ENCODE results near the gene GTPBP8.

DNA sequence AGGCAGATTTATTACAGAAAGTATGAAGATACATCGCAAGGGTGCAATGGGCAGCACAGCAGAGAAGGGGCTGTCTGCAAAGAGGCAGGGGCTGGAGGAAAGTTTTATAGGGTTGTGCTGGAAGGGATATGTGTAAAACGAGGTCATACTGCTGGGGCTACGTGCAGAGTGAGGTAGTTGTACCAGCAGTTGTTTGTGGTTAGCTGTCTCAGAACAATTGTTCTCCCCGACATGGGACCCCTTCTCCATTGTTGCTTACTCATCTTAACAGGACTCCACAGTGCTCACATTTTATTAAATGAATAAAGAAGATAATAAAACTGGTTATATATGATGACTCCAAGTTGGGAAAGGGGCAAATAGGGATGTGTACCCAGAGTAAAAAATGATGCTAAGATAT lies 49.4 kb downstream of the GTPBP8 start:
- TF ChIP-seq MXI1 (IDR thresholded peaks at IDR 0.05; ENCODE audit: low read depth, low read length) (no peak), EP300 (IDR thresholded peaks at IDR 0.05; ENCODE audit: borderline replicate concordance in 1 of 2, control insufficient read depth in 1 of 2, low read depth in 2 of 2, low read length in 2 of 2) (no peak), JUNB (IDR thresholded peaks at IDR 0.05) (no peak), EZH2 (IDR thresholded peaks at IDR 0.05; ENCODE audit: borderline replicate concordance, control insufficient read depth, low read depth, low read length) (no peak), RAD21 (IDR thresholded peaks at IDR 0.05; ENCODE audit: insufficient read depth, low read depth, low read length) (no peak), HDGF (IDR thresholded peaks at IDR 0.05) (no peak), RFX5 (IDR thresholded peaks at IDR 0.05; ENCODE audit: low read depth, low read length) (no peak)
- TF ChIP-seq, protein P1, sequence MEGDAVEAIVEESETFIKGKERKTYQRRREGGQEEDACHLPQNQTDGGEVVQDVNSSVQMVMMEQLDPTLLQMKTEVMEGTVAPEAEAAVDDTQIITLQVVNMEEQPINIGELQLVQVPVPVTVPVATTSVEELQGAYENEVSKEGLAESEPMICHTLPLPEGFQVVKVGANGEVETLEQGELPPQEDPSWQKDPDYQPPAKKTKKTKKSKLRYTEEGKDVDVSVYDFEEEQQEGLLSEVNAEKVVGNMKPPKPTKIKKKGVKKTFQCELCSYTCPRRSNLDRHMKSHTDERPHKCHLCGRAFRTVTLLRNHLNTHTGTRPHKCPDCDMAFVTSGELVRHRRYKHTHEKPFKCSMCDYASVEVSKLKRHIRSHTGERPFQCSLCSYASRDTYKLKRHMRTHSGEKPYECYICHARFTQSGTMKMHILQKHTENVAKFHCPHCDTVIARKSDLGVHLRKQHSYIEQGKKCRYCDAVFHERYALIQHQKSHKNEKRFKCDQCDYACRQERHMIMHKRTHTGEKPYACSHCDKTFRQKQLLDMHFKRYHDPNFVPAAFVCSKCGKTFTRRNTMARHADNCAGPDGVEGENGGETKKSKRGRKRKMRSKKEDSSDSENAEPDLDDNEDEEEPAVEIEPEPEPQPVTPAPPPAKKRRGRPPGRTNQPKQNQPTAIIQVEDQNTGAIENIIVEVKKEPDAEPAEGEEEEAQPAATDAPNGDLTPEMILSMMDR (IDR thresholded peaks at IDR 0.05 in 2 of 3, conservative IDR thresholded peaks at IDR 0.05 in 1 of 3; ENCODE audit: control insufficient read depth in 2 of 3, extremely low read depth in 1 of 3, insufficient read depth in 1 of 3, low read depth in 3 of 3, low read length in 3 of 3), result no peak
- TF ChIP-seq, protein P2, sequence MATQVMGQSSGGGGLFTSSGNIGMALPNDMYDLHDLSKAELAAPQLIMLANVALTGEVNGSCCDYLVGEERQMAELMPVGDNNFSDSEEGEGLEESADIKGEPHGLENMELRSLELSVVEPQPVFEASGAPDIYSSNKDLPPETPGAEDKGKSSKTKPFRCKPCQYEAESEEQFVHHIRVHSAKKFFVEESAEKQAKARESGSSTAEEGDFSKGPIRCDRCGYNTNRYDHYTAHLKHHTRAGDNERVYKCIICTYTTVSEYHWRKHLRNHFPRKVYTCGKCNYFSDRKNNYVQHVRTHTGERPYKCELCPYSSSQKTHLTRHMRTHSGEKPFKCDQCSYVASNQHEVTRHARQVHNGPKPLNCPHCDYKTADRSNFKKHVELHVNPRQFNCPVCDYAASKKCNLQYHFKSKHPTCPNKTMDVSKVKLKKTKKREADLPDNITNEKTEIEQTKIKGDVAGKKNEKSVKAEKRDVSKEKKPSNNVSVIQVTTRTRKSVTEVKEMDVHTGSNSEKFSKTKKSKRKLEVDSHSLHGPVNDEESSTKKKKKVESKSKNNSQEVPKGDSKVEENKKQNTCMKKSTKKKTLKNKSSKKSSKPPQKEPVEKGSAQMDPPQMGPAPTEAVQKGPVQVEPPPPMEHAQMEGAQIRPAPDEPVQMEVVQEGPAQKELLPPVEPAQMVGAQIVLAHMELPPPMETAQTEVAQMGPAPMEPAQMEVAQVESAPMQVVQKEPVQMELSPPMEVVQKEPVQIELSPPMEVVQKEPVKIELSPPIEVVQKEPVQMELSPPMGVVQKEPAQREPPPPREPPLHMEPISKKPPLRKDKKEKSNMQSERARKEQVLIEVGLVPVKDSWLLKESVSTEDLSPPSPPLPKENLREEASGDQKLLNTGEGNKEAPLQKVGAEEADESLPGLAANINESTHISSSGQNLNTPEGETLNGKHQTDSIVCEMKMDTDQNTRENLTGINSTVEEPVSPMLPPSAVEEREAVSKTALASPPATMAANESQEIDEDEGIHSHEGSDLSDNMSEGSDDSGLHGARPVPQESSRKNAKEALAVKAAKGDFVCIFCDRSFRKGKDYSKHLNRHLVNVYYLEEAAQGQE (IDR thresholded peaks at IDR 0.05; ENCODE audit: low read depth, low read length), result no peak

All from GM12878 (cell line).